Bronchial epithelial cell (primary cell): ENCODE data around the gene HSDL2. TPM values are rescaled to one million over a fixed set of nuclear protein-coding genes. Genes with fewer than 3 reads are reported as not detected.

Source experiments
- DNase-seq: peaks from one replicate; pipeline ENCODE4 v3.0.0-alpha.2; 2010; ENCODE audit warnings: low read depth
- FAIRE-seq: peaks from 2 replicates; lab custom pipeline; 2011; peaks lifted over from hg19 to GRCh38; lab: Jason Lieb, UNC
- H3K27me3 ChIP-seq: 2 replicates; pipeline ENCODE4 v1.5.1; 2011; ENCODE audit warnings: low read length; ENCODE audit not compliant: control insufficient read depth, insufficient read depth
- H3K36me3 ChIP-seq: 2 replicates; pipeline ENCODE4 v1.5.1; 2011; ENCODE audit warnings: low read length; ENCODE audit not compliant: control insufficient read depth, insufficient read depth
- H3K4me3 ChIP-seq: 2 replicates; pipeline ENCODE4 v1.5.1; 2011; ENCODE audit warnings: mild to moderate bottlenecking, low read depth, low read length, control low read depth
- total RNA-seq: library from RNA; depleted of rRNA; stranded (reverse); fragments of >200 nt; gene quantifications from 2 replicates; pipeline ENCODE4 v1.2.1, GENCODE V29; 2014
- TF ChIP-seq, protein P1 (sequence below): IDR thresholded peaks from 2 replicates; pipeline ENCODE4 v1.5.1; 2011; ENCODE audit warnings: mild to moderate bottlenecking, moderate library complexity, low read length, control low read depth, inconsistent platforms; ENCODE audit not compliant: insufficient read depth, severe bottlenecking

HSDL2 gene
- total RNA-seq, 1 donor from 2014 or later, result 21.9 TPM

DNA sequence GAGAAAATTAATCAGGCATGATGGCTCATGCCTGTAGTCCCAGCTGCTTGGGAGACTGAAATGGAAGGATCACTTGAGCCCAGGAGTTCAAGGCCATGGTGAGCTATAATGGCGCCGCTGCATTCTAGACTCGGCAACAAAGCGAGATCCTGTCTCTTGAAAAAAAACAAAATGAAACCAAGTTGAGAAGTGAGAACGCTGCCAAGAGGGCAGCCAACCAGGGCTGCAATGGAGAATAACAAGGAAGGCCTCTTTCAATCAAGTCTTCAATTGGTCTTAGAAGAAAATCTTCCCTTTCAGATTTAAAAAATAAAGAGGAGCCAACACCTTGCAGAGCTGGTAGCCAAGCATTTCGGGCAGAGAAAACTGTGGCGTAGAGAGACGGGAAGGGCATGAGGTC is 121.4 kb downstream of the HSDL2 start:
- Histone ChIP-seq H3K27me3 (no peaks in the 10 kb centered on the region), H3K4me3 (no peak overlapping the region), H3K36me3 (no peaks in the 10 kb centered on the region)
- DNase-seq, result no peak
- FAIRE-seq, result no peak
- TF ChIP-seq, protein P1, sequence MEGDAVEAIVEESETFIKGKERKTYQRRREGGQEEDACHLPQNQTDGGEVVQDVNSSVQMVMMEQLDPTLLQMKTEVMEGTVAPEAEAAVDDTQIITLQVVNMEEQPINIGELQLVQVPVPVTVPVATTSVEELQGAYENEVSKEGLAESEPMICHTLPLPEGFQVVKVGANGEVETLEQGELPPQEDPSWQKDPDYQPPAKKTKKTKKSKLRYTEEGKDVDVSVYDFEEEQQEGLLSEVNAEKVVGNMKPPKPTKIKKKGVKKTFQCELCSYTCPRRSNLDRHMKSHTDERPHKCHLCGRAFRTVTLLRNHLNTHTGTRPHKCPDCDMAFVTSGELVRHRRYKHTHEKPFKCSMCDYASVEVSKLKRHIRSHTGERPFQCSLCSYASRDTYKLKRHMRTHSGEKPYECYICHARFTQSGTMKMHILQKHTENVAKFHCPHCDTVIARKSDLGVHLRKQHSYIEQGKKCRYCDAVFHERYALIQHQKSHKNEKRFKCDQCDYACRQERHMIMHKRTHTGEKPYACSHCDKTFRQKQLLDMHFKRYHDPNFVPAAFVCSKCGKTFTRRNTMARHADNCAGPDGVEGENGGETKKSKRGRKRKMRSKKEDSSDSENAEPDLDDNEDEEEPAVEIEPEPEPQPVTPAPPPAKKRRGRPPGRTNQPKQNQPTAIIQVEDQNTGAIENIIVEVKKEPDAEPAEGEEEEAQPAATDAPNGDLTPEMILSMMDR, result no peak

DNA sequence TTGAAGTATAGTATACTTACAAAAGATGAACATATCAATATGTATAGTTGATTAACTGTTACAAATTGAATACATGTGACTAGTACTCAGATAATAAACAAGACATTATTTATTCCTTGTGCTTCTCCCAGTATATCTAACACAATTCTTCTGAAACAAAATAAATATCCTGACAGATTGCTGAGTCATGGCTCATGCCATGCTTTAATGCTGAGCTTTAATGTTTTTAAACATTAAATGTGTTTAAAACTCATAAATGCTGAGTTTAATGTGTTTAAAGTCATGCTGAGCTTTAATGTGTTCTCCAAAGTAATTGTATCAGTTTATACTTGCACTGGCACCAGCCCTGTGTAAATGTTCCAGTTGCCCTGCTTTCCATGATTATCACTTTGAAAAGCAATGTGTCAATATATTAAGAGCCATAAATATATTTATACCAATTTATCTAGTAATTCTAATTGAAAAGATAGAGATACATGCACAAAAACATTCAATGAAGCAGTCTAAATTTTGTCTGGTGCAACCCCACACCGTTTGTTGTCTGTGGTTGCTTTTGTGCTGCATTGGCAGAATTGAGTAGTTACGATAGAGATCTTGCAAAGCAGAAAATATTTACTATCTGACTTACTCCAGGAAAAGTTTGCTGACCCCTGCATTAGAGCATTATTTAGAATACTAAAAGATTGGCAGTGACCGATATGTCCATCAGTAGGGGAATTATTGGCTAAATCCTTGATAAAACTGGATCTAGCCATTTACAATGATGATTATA is 122.5 kb downstream of the HSDL2 start:
- TF ChIP-seq, protein P1, result no peak
- DNase-seq (peak; percentile 33), FAIRE-seq (no peak)

DNA sequence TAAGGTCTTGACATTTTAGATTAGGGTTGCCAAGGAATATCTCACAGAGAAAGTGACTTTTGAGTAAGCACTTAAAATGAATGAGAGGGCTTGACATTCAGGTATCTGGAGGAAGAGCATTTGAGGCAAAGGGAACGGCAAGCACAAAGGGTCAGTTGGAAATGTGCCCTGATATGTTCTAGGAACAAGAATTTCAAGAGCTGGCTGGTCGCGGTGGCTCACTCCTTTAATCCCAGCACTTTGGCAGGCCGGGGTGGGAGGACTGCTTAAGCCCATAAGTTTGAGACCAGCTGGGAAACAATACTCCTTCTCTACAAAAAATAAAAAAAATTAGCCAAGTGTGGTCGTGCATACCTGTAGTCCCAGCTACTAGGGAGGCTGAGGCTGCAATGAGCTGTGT is 123.3 kb downstream of the HSDL2 start:
- Histone ChIP-seq H3K36me3 (no peaks in the 10 kb centered on the region), H3K4me3 (no peak overlapping the region), H3K27me3 (no peaks in the 10 kb centered on the region)
- no peak for DNase-seq
- TF ChIP-seq, protein P1, result no peak
- FAIRE-seq, result no peak

More for the DNA sequence above, 122.5 kb downstream of the HSDL2 start:
- H3K36me3 ChIP-seq, result no peaks in the 10 kb centered on the region
- no peaks in the 10 kb centered on the region for H3K27me3 ChIP-seq
- no peak overlapping the region for H3K4me3 ChIP-seq

DNA sequence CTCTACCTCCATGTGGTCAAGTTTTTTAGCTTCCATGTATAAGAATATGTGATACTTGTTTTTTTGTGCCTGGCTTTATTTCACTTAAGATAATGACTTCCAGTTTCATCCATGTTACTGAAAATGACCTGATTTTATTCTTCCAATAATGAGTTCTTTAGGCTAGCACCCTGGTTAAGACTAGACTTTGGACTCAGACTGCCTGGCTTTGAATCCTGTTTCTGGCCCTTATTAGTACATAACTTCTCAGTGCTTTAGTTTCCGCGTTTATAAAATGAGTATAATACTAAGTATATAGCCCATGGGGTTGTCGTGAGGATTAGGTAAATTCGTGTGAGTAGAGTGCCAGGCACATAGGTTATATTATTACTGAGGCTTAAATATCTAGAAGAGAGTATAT is 125.2 kb downstream of the HSDL2 start:
- no peak for DNase-seq
- TF ChIP-seq, protein P1, result no peak
- no peak for FAIRE-seq
- no peak overlapping the region for H3K4me3 ChIP-seq
- H3K27me3 ChIP-seq, result no peaks in the 10 kb centered on the region
- no peaks in the 10 kb centered on the region for H3K36me3 ChIP-seq

DNA sequence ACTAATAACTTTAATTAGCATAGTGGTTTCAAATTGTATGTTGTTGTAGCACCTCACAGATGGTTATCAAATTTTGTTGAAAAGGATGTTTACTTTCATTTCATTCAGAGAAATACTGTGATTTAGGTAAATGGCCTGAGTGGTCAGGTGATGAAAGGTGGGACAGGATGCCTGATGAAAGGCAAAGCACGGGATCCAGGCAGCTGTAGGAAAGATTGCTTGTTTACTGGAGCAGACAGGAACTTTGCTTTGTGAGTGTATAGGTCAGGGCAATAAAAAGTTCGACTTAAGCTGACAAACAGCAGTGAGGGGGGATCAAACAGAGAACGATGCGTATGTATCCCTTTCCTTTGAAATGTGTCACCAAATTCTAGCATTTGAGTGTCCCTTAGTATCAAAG is 125.7 kb downstream of the HSDL2 start:
- Histone ChIP-seq H3K36me3 (no peaks in the 10 kb centered on the region), H3K27me3 (no peaks in the 10 kb centered on the region), H3K4me3 (no peak overlapping the region)
- TF ChIP-seq, protein P1, result no peak
- FAIRE-seq, result no peak
- no peak for DNase-seq
